Measurements from ENCODE around the gene ROGDI.

GRCh38 chr16:4846901-4847773 lies 44.7 kb upstream of the ROGDI start, which contains the start of the genes GLYR1 and UBN1:
- TF ChIP-seq CTCF (tag by site-specific recombination; IDR thresholded peaks at IDR 0.05), result peak; percentile 26; the same call in 1 of the 2 replicates
- no peak for TF ChIP-seq SALL2 (tag by site-specific recombination; IDR thresholded peaks at IDR 0.05; ENCODE audit: borderline replicate concordance)
- no peak for TF ChIP-seq ZNF639 (tag by site-specific recombination; IDR thresholded peaks at IDR 0.05)
- peak; percentile 74 for TF ChIP-seq ZXDB (tag by site-specific recombination; IDR thresholded peaks at IDR 0.05)
- TF ChIP-seq ZNF513 (tag by site-specific recombination; IDR thresholded peaks at IDR 0.05), result no peak
- no peak for TF ChIP-seq ZNF350 (tag by site-specific recombination; IDR thresholded peaks at IDR 0.05)
- no peak for TF ChIP-seq REST (tag by site-specific recombination; IDR thresholded peaks at IDR 0.05)
- TF ChIP-seq PRDM4 (tag by site-specific recombination; IDR thresholded peaks at IDR 0.05), result no peak
- TF ChIP-seq ZNF48 (tag by site-specific recombination; IDR thresholded peaks at IDR 0.05), result no peak
- TF ChIP-seq ATF2 (tag by site-specific recombination; IDR thresholded peaks at IDR 0.05; ENCODE audit: low read depth), result peak; percentile 98
- no peak for TF ChIP-seq ZNF707 (tag by site-specific recombination; IDR thresholded peaks at IDR 0.05)

All from HEK293 (cell line).